Measurements from ENCODE around the gene TADA1. TPM values are rescaled to one million over a fixed set of nuclear protein-coding genes. Genes with fewer than 3 reads are reported as not detected.

The TADA1 gene
- total and polyA plus RNA-seq, 2 donors (not counting 1 experiment from before 2014, with no cell fraction given) = 12.9 to 13.2 TPM

DNA sequence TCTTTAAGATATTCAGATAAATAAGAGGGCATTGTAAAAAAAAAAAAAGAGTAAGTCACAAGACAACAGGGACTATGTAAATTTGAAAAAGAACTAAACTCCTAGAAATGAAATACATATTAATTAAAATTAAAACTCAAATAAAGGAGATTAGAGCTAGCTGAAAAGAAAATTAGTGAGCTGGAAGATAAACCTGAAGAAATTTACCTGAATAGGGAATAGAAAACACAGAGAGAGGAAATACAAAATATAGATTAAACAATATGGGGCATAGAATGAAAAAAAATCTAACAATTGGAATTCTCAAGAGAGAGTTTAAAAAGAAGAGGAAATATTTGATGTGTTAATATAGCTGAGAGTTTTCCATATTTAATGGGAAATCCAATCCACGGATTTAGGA lies 35.6 kb upstream of the TADA1 start:
- TF ChIP-seq, protein P1, sequence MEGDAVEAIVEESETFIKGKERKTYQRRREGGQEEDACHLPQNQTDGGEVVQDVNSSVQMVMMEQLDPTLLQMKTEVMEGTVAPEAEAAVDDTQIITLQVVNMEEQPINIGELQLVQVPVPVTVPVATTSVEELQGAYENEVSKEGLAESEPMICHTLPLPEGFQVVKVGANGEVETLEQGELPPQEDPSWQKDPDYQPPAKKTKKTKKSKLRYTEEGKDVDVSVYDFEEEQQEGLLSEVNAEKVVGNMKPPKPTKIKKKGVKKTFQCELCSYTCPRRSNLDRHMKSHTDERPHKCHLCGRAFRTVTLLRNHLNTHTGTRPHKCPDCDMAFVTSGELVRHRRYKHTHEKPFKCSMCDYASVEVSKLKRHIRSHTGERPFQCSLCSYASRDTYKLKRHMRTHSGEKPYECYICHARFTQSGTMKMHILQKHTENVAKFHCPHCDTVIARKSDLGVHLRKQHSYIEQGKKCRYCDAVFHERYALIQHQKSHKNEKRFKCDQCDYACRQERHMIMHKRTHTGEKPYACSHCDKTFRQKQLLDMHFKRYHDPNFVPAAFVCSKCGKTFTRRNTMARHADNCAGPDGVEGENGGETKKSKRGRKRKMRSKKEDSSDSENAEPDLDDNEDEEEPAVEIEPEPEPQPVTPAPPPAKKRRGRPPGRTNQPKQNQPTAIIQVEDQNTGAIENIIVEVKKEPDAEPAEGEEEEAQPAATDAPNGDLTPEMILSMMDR (conservative IDR thresholded peaks at IDR 0.05 in 1 of 2, IDR thresholded peaks at IDR 0.05 in 1 of 2; ENCODE audit: low read depth in 1 of 2, low read length in 2 of 2) = no peak
- H4K20me1 ChIP-seq (ENCODE audit: control insufficient read depth, extremely low read depth, insufficient read depth, low read length) = no peaks in the 10 kb centered on the region
- DNase-seq (ENCODE audit: low read depth in 2 of 2) = no peak

DNA sequence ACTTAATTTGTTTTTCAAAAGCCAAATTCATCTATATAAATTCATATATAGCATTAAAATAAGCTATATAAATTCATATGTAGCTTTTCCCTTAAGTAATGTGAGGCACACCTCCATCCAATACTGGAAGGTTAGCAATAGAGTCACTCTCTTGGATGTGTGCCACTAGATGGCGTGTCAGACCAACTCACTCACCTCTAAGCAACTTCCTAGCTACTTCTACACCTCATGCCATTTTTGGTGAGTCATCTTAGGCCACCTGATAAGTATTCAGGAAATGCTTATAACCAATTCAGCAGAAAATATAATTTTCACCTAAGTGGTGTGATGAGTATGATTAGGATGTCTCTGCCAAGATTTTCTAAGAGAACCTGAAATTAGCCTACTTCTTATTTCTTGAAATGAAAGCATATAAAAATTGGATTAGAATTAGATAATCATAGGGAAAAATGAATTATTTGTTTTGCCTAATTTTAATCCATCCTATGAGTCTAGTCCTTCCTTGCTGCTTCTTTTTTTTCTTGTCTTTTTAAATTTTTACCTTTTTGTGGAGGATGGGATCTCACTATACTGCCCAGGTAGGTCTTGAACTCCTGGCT lies 34.4 kb upstream of the TADA1 start:
- H3K9me3 ChIP-seq (ENCODE audit: control insufficient read depth, insufficient read depth, low read depth, low read length) = no peaks in the 10 kb centered on the region
- H3K4me3 ChIP-seq (replicated peaks in 1 of 4; ENCODE audit: control extremely low read depth in 1 of 4, insufficient read depth in 1 of 4, low read depth in 3 of 4, low read length in 4 of 4) = no peak overlapping the region
- H3K9ac ChIP-seq (ENCODE audit: insufficient read depth, low read length) = no peak overlapping the region
- H3K27me3 ChIP-seq (ENCODE audit: control insufficient read depth, insufficient read depth, low read length) = peaks cover 2% of the 10 kb centered on the region
- no peaks in the 10 kb centered on the region for H4K20me1 ChIP-seq (ENCODE audit: control insufficient read depth, extremely low read depth, insufficient read depth, low read length)
- TF ChIP-seq, protein P1 (conservative IDR thresholded peaks at IDR 0.05 in 1 of 2, IDR thresholded peaks at IDR 0.05 in 1 of 2; ENCODE audit: low read depth in 1 of 2, low read length in 2 of 2) = peak; percentile 40 to 63
- TF ChIP-seq EZH2 (IDR thresholded peaks at IDR 0.05; ENCODE audit: low read length, missing control alignments) = no peak
- no peaks in the 10 kb centered on the region for H3K4me1 ChIP-seq (ENCODE audit: control insufficient read depth, extremely low read depth, insufficient read depth, low read length)
- H2AFZ ChIP-seq (ENCODE audit: low read length) = no peak overlapping the region
- H3K36me3 ChIP-seq (ENCODE audit: control insufficient read depth, insufficient read depth, low read length) = no peaks in the 10 kb centered on the region
- H3K27ac ChIP-seq (ENCODE audit: insufficient read depth, low read length) = no peak overlapping the region
- peak; percentile 75 to 93 for DNase-seq (ENCODE audit: low read depth in 2 of 2)
- H3K4me2 ChIP-seq (ENCODE audit: extremely low read depth, insufficient read depth, low read length) = no peak overlapping the region
- no peaks in the 10 kb centered on the region for H3K79me2 ChIP-seq (ENCODE audit: control insufficient read depth, insufficient read depth, low read length)

More for the DNA sequence above, 35.6 kb upstream of the TADA1 start:
- H3K4me3 ChIP-seq (replicated peaks in 1 of 4; ENCODE audit: control extremely low read depth in 1 of 4, insufficient read depth in 1 of 4, low read depth in 3 of 4, low read length in 4 of 4) = no peak overlapping the region
- H3K27ac ChIP-seq (ENCODE audit: insufficient read depth, low read length) = no peak overlapping the region
- no peaks in the 10 kb centered on the region for H3K9me3 ChIP-seq (ENCODE audit: control insufficient read depth, insufficient read depth, low read depth, low read length)
- no peaks in the 10 kb centered on the region for H3K4me1 ChIP-seq (ENCODE audit: control insufficient read depth, extremely low read depth, insufficient read depth, low read length)
- no peaks in the 10 kb centered on the region for H3K79me2 ChIP-seq (ENCODE audit: control insufficient read depth, insufficient read depth, low read length)
- no peaks in the 10 kb centered on the region for H3K36me3 ChIP-seq (ENCODE audit: control insufficient read depth, insufficient read depth, low read length)
- H3K27me3 ChIP-seq (ENCODE audit: control insufficient read depth, insufficient read depth, low read length) = peaks cover 2% of the 10 kb centered on the region
- H2AFZ ChIP-seq (ENCODE audit: low read length) = no peak overlapping the region
- no peak overlapping the region for H3K4me2 ChIP-seq (ENCODE audit: extremely low read depth, insufficient read depth, low read length)
- no peak overlapping the region for H3K9ac ChIP-seq (ENCODE audit: insufficient read depth, low read length)

DNA sequence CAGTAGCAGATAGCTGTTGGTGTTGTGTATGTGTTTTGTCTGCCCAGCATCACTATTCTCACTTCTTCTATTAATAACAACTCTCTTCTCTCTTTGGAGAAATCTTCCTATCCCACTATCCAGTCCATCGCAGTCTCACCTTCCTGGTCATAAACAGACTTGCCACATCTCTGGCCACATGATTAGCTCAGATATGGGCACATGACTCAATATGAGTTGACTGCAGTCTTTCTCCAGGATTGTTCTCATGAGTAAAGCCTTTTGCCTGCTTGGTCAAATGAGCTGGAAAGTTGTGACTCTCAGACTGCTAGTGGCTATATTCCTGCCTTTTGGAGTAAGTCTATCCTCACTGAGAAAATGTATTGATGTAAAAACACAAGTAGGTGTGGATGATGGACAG lies 32.9 kb upstream of the TADA1 start:
- H3K27ac ChIP-seq (ENCODE audit: insufficient read depth, low read length) = no peak overlapping the region
- H3K4me1 ChIP-seq (ENCODE audit: control insufficient read depth, extremely low read depth, insufficient read depth, low read length) = no peaks in the 10 kb centered on the region
- no peaks in the 10 kb centered on the region for H3K9me3 ChIP-seq (ENCODE audit: control insufficient read depth, insufficient read depth, low read depth, low read length)
- H3K9ac ChIP-seq (ENCODE audit: insufficient read depth, low read length) = no peak overlapping the region
- no peak overlapping the region for H3K4me2 ChIP-seq (ENCODE audit: extremely low read depth, insufficient read depth, low read length)
- DNase-seq (ENCODE audit: low read depth in 2 of 2) = peak in 1 of 2 donors; percentile 44
- H3K4me3 ChIP-seq (replicated peaks in 1 of 4; ENCODE audit: control extremely low read depth in 1 of 4, insufficient read depth in 1 of 4, low read depth in 3 of 4, low read length in 4 of 4) = no peak overlapping the region
- H3K27me3 ChIP-seq (ENCODE audit: control insufficient read depth, insufficient read depth, low read length) = peaks cover 2% of the 10 kb centered on the region
- no peaks in the 10 kb centered on the region for H4K20me1 ChIP-seq (ENCODE audit: control insufficient read depth, extremely low read depth, insufficient read depth, low read length)
- no peaks in the 10 kb centered on the region for H3K79me2 ChIP-seq (ENCODE audit: control insufficient read depth, insufficient read depth, low read length)
- no peaks in the 10 kb centered on the region for H3K36me3 ChIP-seq (ENCODE audit: control insufficient read depth, insufficient read depth, low read length)
- TF ChIP-seq, protein P1 (conservative IDR thresholded peaks at IDR 0.05 in 1 of 2, IDR thresholded peaks at IDR 0.05 in 1 of 2; ENCODE audit: low read depth in 1 of 2, low read length in 2 of 2) = no peak
- TF ChIP-seq EZH2 (IDR thresholded peaks at IDR 0.05; ENCODE audit: low read length, missing control alignments) = no peak
- H2AFZ ChIP-seq (ENCODE audit: low read length) = no peak overlapping the region

Data from fibroblast of lung (primary cell).